Activated naive CD4-positive, alpha-beta T cell treated with anti-CD3 and anti-CD28 coated beads, Interleukin-2, amount 50 U/mL, for 16 hours (primary cell): ENCODE measurements around the gene LLCFC1.

ENCODE experiments used
- DNase-seq: peaks from one replicate; pipeline ENCODE4 v3.0.0-alpha.2; 2020

LLCFC1 gene

DNA sequence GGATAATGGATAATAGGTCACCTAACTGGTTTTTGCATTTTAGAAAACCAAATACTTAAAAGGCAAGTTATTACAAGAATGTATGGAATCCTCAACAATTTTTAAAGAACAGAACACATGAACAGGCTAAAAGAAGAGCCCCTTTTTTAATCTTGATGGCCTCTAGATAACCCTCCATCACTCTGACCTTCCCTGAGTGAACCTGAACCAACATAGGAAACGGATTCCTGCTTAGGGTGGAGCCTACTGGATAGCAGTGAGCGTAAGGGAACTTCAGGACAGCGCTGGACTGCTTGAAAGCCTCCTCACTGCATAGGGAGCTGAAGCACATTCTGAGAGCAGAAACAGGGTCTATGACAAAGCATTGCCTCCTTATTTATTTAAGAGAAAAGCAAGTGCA lies 26.2 kb upstream of the LLCFC1 start:
- DNase-seq: no peak

DNA sequence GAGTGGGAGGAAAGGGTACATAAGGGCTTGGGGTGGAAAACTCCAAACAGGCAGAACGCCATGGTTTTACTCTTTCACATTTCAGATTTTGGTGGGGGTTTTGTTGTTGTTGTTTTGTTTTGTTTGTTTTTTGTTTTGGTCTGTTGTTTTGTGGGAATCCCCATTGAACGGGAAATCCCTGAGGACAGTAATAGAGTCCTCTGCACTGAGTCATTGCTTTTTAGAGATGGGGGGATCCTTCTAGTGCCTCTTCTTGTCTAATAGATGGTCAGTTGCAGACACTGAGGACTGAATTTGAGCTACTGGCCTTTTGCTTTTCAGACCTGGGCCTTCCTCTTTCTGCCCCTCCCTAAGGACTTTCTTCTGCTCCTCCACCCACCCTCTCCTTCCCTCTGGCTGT lies 25.7 kb upstream of the LLCFC1 start:
- DNase-seq: no peak

DNA sequence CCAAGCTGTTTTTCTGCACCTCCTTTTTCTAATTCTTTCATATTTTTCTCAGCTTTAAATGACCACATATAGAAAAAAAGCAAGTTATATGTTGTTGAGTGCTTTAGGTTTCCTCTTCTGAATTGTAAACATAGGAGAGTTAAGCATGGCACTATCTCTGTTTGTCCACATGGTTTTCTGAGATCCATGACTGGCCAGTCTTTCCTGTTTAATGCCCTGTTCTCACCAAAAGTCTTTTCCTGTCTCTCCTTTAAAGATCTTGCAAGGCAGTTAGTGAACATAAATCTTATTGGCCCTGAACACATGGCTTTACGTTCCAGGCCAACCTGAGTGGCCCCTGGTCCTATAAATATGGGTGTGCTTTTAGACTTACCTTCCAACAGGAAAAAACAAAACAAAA lies 25.2 kb upstream of the LLCFC1 start:
- no peak for DNase-seq

DNA sequence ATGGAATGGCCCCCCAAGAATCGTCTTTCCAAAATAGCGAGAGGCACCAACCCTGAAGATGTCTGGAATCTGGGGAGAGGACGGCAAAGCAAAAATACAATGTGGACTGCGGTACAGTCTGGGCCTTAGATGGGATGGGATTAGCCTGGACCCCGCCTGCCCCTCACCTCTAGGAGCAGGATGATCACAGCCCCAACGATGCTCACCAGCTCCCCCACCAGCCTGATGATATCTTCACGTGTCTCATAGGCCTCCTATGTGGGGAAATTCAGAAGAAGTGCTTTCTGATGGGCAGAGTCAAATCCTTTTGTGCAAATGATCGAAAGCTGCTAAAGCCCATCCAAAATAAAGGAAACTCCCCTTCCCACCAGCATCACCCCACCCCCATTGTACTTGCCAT lies 24.0 kb upstream of the LLCFC1 start:
- no peak for DNase-seq

DNA sequence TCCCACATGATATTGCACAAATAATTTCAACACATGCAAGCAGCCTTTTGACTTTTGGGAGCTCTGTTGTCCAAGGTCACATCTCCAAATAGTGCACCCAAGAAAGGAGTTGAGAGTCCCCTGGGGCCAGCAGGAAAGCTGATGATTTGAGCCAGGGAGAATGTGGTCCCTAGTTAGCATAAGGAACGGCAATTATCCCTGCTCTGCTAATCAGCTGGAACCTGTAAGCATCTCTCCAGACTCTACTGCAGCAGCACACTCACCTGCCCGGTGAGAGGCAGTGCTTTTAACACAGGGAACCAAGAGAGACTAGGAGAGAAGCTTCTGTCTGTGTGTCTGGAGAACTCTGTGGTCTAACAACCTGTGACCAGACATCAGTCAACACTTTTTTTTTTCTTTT lies 22.8 kb upstream of the LLCFC1 start:
- DNase-seq: no peak

DNA sequence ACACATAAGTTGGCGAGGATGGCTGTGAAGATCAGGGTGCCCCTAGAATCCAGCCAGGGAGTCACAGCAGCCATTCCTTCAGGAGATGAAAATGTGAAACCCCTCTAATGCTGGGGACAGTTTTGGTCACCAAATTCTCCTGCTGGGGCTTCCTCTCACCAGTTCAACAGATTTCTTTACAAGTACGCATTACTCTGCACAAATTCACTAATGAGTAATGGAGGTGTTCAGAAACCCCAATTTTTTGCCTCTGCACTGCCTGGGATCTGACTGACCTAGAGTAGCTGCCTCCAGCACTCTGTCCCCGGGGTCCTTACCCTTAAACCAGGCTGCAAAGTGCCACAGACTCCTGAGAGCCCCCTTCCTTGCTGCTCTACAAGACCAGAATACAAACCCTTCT lies 21.8 kb upstream of the LLCFC1 start:
- no peak for DNase-seq

DNA sequence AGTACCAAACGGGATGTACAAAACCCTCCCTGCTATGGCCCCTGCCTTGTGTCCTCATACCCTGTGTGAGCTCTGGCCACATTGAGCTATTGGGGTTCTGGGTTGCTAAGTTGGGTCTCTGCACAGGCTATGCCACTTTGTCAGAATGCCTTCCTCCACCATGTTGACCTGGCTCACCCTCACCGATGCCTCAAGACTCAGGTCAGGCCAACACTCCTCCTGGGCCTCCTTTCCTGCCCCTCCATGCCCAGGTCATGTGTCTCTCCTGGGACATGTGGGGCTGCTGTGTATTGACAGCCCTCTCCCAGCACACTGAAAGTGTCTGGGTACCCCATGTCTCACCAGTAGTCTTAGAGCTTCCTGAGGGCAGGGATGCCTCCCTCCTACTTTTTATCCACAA lies 20.4 kb upstream of the LLCFC1 start:
- DNase-seq: no peak

DNA sequence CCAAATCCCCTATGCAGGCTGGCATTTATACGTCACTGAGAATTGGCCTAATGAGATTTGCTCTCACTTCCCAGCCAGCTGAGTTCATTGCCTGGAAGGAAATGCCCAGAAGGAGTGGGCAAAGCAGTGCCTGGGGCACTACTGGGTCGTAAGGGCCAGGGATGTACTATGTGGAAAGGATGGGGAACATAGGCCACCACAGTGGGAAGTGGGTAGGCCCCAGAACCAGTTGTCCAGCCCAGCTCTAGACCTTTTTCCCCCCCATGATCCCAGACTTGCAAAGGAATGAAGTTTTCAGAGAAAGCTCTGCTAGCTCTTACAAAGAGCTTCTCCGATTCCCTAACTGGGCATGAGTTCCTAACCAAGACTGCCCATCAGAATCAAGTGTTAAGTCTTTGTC lies 19.6 kb upstream of the LLCFC1 start:
- no peak for DNase-seq

DNA sequence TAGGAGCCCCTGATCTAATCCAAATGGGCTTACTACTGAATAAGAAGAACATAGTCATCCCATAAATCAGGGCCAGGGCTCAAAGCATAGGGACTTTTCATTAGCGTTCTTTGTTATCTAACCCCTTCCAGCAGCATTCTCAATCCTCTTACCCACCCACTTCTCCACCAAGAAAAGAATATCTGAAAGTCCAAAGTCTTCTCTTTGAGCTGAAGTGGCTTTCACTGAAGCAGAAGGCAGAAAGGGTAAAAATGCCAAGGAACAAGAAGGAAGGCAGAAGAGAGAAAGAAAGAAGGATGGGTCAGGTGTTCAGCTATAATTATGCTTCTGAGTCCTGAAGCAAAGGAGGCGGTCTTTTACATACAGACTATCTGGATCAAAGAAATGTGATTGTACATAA lies 15.9 kb upstream of the LLCFC1 start:
- DNase-seq: no peak

DNA sequence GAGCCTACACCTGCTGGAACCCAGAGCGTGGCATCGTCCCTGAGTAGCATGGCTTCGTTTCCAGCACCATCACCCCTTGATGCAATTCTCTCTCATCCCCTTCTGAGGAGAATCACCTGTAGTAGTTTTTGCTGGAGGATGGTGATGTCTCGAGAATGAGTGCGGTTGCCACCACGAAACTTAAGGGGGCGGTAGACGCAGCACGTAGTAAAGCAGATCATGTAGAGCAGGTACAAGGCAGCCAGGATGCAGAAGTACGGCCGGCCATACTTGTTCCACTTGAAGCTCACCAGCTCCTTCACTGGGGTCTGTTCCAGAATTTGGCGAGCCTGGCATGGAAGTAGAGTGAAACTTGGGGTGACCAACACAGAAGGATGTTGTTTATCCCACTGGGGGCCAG lies 13.9 kb upstream of the LLCFC1 start:
- no peak for DNase-seq

DNA sequence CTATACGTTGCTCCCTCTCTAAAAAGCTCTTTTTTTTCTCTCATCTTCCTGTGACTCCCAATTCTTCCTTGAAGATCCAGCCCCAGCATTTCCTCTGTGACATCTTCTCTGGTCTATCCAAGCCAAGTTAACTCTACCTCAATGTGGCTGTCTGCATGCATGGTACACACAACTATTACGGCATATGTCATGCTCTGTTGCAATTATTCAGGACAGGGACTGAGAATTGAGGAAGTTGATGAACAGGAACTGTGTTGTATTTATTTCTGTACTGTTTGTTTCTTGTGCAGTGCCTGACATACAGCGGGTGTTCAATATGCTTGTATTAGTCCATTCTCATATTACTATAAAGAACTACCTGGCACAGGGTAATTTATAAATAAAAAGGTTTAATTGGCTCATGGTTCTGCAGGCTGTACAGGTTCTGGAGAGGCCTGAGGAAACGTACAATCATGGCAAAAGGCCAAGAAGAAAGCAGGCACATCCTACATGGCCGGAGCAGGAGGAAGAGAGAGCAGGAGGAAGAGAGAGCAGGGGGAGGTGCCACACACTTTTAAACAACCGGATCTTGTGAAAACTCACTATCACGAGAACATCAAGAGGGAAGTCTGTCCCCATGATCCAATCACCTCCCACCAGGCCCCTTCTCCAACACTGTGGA lies 12.1 kb upstream of the LLCFC1 start:
- no peak for DNase-seq

DNA sequence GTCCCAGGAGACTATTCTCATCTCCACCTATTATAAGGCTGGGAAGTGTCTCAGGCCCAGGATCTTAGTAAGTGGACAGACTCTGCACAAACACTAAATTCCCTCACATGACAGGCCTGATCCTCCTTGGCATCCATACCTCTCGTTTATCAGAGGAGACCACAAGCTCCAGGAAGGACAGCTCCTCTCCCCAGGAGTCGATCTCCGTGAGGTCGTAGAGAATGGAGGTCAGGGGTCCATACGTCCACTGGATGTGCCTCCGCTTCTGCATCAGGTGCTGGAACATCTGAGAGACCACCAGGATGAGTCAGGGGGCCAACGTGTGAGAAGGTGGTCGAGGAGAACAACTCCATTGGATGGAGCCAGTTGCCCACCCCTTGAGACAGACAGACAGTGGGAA lies 11.3 kb upstream of the LLCFC1 start:
- no peak for DNase-seq

DNA sequence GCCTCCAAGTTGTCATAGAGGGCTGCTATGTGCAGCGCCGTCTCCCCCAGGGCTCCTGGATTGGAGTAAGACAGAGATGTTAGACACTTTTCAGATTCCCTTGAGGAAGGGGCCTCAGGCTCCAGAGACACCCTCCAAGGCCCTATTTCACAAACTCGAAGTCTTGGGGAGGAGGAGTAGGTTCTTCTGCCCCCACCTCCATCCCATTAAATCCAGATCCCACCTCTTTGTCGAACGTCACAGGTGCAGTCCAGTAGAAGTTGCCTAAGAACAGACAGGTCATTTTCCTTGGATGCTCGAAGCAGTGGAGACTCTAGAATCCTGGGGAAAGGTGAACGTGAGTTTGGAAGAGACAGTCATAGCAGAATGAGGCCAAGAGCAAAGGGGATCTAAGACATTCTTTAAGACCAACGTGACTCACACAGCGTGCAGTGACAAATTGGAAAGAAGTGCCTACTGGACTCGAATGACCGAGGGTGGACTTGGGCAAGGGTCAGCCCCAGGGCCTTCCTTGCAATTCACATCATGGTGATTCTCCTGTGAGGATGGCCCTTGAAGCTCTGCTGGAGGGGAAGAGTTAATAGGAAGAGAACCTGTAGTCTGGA lies 9.1 kb upstream of the LLCFC1 start:
- no peak for DNase-seq

DNA sequence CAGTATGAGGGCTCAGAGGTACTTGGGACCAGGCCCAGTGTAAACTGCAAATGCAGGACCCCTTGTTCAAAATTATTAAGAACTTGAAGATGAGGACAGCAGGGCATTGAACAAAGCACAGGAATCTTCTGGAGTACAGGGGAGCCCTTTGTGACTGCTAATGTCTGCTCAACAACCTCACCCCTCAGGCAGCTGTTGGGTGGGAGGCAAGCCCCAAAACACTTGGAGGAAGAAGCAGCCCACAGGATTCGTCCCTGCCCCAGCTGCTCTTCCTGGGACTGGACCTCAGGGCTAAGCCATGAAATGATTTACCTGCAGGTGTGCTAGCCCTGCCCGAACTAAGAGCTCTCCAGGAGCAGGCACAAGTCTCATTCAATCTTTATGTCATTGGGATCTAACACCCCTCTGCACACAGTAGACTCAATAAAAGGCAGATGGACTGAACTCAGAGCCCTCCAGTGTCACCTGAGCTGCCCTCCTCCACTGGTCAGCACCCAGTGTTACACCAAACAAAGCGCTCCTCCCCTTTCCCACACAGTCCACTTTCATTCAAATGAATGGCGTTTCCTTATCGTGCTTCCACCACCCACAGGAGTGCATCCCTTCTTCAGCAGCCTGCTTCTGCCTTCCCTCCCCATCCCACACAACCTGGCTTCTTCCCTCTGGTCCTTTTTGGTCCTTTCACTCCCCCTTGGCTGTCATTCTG lies 6.7 kb upstream of the LLCFC1 start:
- no peak for DNase-seq

DNA sequence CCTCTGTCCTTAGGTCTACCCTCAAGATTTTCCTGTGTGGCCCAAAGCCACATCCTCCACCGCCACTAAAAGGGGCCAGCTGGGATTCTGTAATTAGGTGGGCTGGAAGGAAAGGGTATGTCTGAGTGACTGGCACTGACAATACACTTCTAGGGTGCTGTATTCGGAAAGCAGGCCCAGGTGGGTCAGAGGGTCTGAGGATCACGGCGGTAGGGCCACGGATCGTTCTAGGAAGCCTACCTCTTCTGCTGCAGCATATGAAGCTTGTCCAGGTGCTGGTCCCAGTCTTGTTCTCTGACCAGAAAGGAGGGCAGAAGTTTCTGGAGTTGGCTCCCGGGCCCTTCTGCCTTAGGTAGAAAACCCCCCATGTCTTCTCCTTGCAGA lies 6.2 kb upstream of the LLCFC1 start:
- no peak for DNase-seq

DNA sequence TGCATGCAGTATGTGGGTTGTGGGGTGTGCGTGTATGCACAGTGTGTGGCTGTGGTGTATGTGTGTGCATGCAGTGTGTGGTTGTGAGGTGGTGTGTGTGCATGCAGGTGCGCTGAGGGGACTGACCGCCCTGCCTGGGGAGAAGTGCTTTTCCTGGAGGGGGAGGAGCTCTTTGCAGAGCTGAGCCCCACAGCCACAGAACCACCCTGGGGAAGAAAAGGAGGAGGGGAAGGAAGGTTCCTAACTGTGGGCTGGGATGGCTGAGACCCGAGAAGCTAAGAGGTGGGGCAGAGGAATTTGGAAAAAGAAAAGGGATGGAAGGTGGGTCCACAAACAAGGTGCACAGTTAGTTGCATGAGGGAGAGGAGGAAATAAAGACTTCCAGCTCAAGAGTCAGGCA lies 5.7 kb upstream of the LLCFC1 start, which contains the start of gene TRPV5:
Gene TRPV5 (minus strand): TSS at position 123 of the 400 bp plus-strand sequence. CDS start 287 bp downstream, outside the sequence.
- no peak for DNase-seq

DNA sequence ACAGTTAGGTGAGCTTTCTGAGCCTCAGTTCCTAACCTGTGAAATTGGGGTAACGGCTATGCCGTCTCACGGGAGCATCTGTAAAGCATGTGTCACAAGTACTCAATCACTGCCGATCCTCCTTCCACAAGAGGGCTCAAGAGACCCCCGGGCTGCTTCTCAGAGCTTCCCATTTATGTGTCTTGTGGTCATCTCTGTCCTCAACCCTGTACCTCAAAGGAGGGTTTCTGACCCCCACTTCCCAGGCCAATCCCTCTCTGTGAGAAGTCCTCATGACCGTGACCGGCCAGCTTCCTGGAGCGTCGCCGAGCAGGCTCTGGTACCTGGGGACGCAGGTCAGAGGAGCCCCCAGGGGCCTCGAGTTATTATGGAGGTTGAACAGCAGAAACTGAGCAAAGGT lies 5.2 kb upstream of the LLCFC1 start:
- DNase-seq: no peak

DNA sequence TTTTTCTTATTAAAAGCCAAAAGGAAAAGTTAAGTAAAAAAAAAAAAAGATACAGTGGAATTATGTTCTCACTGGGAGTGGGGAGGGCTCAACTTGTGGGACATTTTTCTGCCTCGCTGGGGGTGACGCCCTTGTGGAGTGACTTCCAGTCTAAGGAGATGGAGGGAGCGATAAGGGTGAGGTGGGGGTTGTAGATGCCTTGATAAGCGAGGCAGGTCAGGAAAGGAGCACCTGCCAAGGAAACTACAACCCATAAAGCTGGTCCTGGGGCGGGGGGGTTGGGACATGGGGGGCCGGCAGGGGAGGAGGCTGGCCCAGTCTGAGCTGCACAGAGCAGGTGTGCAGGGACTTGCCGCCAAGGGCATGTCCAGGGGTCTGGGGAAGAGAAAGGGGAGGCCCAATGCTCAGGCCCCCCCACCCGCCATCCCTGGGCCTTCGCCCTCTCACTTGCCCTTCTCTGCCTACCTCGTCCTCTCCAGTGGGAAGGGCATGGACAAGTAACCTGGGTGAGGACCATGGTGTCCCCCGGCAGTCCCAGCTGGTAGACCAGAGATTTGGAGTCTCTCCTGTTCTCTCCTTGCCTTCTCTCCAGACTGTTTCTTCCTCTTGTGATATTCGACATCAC lies 3.2 kb upstream of the LLCFC1 start:
- no peak for DNase-seq

DNA sequence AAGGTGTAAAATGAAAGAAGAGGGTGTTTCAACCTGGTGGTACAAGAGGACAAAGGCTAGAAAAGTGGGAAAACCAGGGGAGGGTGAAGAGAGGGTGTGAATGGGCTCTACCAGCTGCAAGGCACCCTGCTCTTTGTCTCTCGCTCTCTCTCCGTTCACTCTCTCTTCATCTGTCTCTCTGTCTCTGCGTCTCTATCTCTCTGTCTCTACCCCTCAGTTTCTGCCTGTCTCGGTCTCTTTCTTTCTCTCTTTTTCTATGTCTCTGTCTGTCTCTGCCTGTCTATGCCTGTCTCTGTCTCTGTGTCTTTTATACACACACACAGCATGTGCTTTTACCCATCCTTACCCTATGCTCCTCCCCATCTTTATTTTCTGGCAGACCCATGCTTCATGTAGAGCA lies 673 bp upstream of the LLCFC1 start:
- no peak for DNase-seq

DNA sequence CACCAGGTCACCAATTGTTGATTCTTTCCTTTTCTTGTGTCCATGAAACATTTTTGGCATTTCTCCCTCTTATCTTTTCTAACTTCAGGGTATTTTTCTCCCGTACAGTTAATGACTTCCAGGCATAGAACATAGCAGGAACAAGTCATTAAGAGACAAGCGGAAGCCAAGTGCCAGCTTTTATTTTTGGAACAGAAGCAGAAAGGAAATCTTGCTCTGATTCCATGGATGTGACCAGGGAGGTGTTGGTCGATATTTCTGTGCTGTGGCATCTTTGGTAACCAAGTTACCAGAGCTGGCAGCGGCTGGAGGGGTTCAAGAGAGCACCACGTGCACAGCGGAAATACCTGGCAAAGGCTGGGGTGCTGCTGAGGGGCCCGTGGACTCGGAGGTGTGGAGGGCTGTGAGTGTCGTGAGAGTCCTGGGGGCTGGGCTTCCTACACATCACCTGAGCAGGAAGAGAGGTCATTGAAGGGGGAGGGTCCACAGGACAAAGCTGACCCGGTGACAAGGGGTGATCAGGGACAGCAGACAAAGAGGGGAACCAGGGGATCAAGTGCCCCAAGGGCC lies 1.8 kb downstream of the LLCFC1 start:
- no peak for DNase-seq

DNA sequence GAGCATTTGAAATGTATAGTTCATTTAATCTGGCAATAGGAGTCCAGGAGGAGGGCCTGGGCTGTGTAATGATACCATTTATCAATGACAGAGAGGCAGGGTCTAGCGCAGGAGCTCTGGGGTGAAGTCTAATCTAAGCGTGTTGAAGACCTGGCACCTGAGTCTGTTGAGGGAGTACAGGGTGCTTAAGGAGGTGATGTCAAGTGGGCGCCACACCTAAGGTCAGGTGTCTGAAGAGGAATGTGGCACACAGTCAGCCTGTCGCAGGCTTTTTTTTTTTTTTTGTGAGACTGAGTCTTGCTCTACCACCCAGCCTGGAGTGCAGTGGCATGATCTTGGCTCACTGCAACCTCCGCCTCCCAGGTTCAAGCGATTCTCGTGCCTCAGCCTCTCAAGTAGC lies 2.3 kb downstream of the LLCFC1 start:
- DNase-seq: no peak

DNA sequence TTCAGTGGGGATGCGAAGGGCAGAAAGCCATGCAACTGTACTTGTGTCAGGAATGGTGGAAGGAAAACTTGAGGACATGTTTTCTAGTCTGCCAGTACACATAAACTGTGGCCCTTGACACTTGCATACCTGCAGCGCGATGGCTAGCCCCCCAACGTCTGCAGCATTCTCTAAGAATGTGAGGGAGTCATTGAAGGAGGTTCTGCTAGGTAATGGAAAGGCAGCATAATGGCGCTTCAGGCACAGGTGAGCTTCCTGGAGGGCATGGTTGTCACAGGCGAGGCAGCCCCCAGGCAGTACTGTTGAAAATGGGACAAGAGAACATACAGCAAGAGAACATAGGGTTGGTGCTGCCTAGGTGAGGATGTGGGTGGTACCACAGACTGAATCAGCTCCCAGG lies 3.5 kb downstream of the LLCFC1 start:
- no peak for DNase-seq

DNA sequence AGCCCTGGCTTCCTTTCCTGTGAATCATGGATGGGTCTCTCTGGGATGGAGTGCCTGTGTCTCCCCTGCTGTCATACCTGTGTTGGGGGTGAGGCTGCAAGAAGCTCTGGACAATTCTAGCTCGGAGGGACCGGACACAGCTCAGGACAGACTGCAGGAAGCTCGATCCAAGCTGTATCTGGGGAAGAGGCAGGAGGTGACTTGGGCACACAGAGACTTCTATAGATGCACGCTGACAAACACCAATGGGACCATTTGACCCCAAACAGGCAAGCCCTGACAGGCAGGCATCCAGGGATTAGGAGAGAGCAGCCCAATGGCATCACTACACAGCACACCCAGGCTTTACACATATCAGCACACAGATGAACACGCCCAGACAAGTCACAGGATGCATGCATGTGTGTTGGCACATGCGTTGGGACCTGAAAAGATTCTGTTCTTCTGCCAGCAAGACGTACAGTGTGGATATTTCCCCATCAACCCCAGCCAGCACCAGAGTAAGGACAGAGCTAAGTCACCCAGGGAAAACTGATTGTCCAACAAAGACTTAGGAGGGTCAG lies 4.5 kb downstream of the LLCFC1 start:
- DNase-seq: no peak
